Activated B cell treated with CpG ODN at 0.5 μM for 24 hours (primary cell): Measurements from ENCODE around the gene GSK3A. TPM values are rescaled to one million over a fixed set of nuclear protein-coding genes. Genes with fewer than 3 reads are reported as not detected.

Experiments
- ATAC-seq: fragments of 200-7000 bp; cut with Tn5 transposase; one replicate; pipeline ENCODE4 v1.10.0; 2021; ENCODE audit warnings: low read depth, mild to moderate bottlenecking, moderate library complexity
- CTCF ChIA-PET: fragments of 350-600 bp; sonication (Branson Sonifier 250); formaldehyde crosslinking; loops from one replicate; lab custom pipeline; 2021; ENCODE audit warnings: antibody characterized with exemption; lab: Charles Lee
- POLR2A ChIA-PET: fragments of 350-600 bp; sonication (Branson Sonifier 250); formaldehyde crosslinking; loops from one replicate; lab custom pipeline; 2021; ENCODE audit warnings: antibody characterized with exemption; lab: Charles Lee
- DNase-seq: peaks from one replicate; pipeline ENCODE4 v3.0.0; 2022
- H3K27ac Mint-ChIP-seq: one replicate; pipeline ENCODE4 v1.8.0; 2020; ENCODE audit warnings: mixed read lengths
- H3K27me3 Mint-ChIP-seq: one replicate; pipeline ENCODE4 v1.8.0; 2021; ENCODE audit warnings: mixed read lengths
- H3K36me3 Mint-ChIP-seq: one replicate; pipeline ENCODE4 v1.8.0; 2021; ENCODE audit warnings: low read depth, mixed read lengths
- H3K4me1 Mint-ChIP-seq: one replicate; pipeline ENCODE4 v1.8.0; 2021; ENCODE audit warnings: mixed read lengths
- H3K4me3 Mint-ChIP-seq: one replicate; pipeline ENCODE4 v1.8.0; 2020; ENCODE audit warnings: mild to moderate bottlenecking, mixed read lengths
- H3K9me3 Mint-ChIP-seq: one replicate; pipeline ENCODE4 v1.8.0; 2020; ENCODE audit warnings: mixed read lengths
- CTCF ChIP-seq: fragments of 200-600 bp; IDR thresholded peaks from one replicate; pipeline ENCODE4 v1.8.0; 2022; ENCODE audit warnings: antibody characterized with exemption, mild to moderate bottlenecking
- intact Hi-C: fragments of 100-400 bp; cut with micrococcal nuclease; formaldehyde crosslinking; loops from one replicate; pipeline ENCODE4 v1.15.1; 2024
- total RNA-seq: library from RNA; stranded (reverse); gene quantifications from 2 replicates; pipeline ENCODE4 v1.2.3, GENCODE V29; 2022

Gene GSK3A
- total RNA-seq, 1 donor from 2014 or later, result 38.6 TPM

- ATAC-seq (no peak), DNase-seq (no peak)
- Mint-ChIP-seq H3K4me1 (peaks cover 69% of the 10 kb centered on the region), H3K27me3 (no peaks in the 10 kb centered on the region), H3K27ac (no peak overlapping the region), H3K4me3 (no peak overlapping the region), H3K9me3 (no peaks in the 10 kb centered on the region), H3K36me3 (peaks cover 72% of the 10 kb centered on the region)
- CTCF ChIA-PET, result no interaction called here
- intact Hi-C loops, result loop anchor here (5.0 kb wide), 2 partner anchors 78 to 92 kb away; no protein-coding TSS in a partner anchor
- TF ChIP-seq CTCF, result no peak
- POLR2A ChIA-PET, result interaction anchor here (0.7 kb wide), 2 partner anchors 12 to 22 kb away, joined by 3 to 5 read pairs; no protein-coding TSS in a partner anchor
Measured at GRCh38 chr19:42204664-42205063, 37.7 kb downstream of the GSK3A start.

DNA sequence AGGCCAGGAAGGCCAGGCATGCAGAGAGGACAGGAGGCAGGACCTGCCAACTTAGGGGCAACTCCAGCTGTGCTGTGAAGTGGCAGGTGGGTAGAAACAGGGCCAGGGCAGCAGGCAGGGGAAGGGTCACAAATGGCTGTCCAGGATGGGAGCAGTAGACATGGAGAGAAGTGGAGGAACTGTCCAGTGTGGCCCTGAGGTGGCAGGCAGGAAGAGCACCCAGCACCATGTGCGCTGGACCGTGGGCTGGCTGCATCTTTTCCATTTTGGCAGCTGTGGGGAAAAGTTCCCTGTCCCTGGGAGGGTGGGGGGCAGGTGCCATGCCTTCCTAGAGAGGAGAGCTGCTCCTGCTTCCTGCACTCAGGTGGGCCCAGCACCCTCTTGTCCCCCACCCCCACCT lies 38.7 kb downstream of the GSK3A start:
- Mint-ChIP-seq H3K27ac (peak overlapping the region; percentile 93), H3K4me3 (no peak overlapping the region), H3K36me3 (peaks cover 70% of the 10 kb centered on the region), H3K4me1 (peaks cover 78% of the 10 kb centered on the region), H3K27me3 (no peaks in the 10 kb centered on the region), H3K9me3 (no peaks in the 10 kb centered on the region)
- no peak for DNase-seq
- intact Hi-C loops, result loop anchor here (5.0 kb wide), 2 partner anchors 79 to 91 kb away; no protein-coding TSS in a partner anchor
- no peak for TF ChIP-seq CTCF
- ChIA-PET CTCF (interaction anchor here (1.0 to 1.1 kb wide), 2 partner anchors 13 to 76 kb away, joined by 3 read pairs; no protein-coding TSS in a partner anchor), POLR2A (interaction anchor here (0.6 kb wide), 1 partner anchor 88 kb away, joined by 3 read pairs; no protein-coding TSS in a partner anchor)
- ATAC-seq, result no peak

DNA sequence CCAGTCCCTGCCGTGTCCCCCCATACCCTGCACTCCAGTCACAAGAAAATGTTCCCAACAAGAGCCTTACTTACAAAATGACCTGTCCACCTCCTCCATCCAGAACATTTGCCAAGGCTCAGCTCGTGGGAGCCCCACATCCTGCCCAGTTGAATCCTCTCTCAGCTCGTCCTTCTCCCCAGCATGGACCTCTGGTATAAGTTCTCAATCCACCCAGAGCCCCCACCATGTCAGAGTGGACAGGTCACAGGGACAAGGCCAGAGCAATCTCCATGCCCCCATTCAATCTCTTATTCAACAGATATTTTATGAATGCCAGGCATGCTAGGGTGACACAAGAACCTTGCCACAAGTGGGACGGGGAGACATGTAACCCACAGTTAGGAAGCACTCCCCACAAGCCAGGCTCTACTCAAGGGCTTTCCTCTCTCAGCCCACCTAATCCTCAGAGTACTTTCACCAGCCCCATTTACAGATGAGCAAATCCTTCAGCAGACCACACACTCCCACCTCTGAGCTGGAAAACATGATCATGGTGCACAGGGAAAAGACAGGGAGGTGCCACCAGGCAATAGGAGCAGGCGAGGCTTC lies 40.0 kb downstream of the GSK3A start:
- CTCF ChIA-PET, result interaction anchor here (1.0 to 2.3 kb wide), 3 partner anchors 77 to 94 kb away, joined by 3 to 9 read pairs (median 7); no protein-coding TSS in a partner anchor
- Mint-ChIP-seq H3K27me3 (no peaks in the 10 kb centered on the region), H3K27ac (peak overlapping the region; percentile 93), H3K36me3 (peaks cover 64% of the 10 kb centered on the region), H3K9me3 (no peaks in the 10 kb centered on the region), H3K4me3 (peak overlapping the region; percentile 62), H3K4me1 (peaks cover 82% of the 10 kb centered on the region)
- no peak for TF ChIP-seq CTCF
- ATAC-seq (no peak), DNase-seq (no peak)
- intact Hi-C loops, result loop anchor here (1.0 to 5.0 kb wide), 3 partner anchors 40 to 90 kb away; partner anchors contain the start of gene GSK3A
- POLR2A ChIA-PET, result interaction anchor here (0.6 to 5.3 kb wide), 5 partner anchors 14 to 88 kb away, joined by 3 to 31 read pairs (median 7); partner anchors contain the start of genes DEDD2 and POU2F2

- TF ChIP-seq CTCF, result no peak
- intact Hi-C loops, result loop anchor here (1.0 to 5.0 kb wide), 4 partner anchors 16 to 89 kb away; partner anchors contain the start of genes DEDD2 and GSK3A
- ATAC-seq (peak; percentile 71), DNase-seq (peak; percentile 57)
- peaks cover 63% of the 10 kb centered on the region for H3K36me3 Mint-ChIP-seq
- ChIA-PET POLR2A (interaction anchor here (0.6 to 5.3 kb wide), 5 partner anchors 14 to 87 kb away, joined by 3 to 31 read pairs (median 7); partner anchors contain the start of genes DEDD2 and POU2F2), CTCF (interaction anchor here (1.0 to 2.3 kb wide), 3 partner anchors 77 to 93 kb away, joined by 3 to 9 read pairs (median 7); no protein-coding TSS in a partner anchor)
- no peaks in the 10 kb centered on the region for H3K9me3 Mint-ChIP-seq
- no peaks in the 10 kb centered on the region for H3K27me3 Mint-ChIP-seq
- H3K4me3 Mint-ChIP-seq, result peak overlapping the region; percentile 62
- peak overlapping the region; percentile 93 for H3K27ac Mint-ChIP-seq
- peaks cover 86% of the 10 kb centered on the region for H3K4me1 Mint-ChIP-seq
Measured at GRCh38 chr19:42201489-42202289, 40.7 kb downstream of the GSK3A start.
